ENCODE data around the gene FRS3. TPM values are rescaled to one million over a fixed set of nuclear protein-coding genes. Genes with fewer than 3 reads are reported as not detected.

Gene FRS3
- total and polyA plus RNA-seq, 2 of the 8 experiments (the other 6 are each of a cell fraction or from before 2014, with no cell fraction given), result 3.4 to 4.4 TPM

DNA sequence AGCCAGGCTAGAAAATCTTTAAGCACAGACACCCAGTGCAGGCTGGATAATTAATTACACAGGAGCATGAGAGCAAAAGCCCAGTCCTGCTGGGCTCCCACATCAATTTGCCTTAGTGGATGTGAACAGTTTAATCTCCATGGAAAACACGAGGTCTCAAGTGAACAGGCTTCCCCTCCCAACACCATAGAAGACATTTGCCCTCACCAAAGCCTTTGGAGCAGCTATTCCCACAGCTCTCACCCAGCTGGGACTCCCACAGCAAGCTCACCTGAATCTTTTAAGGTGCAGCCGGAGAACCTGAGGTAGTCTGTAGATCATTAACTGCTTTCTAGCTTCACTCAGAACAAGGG, 19.8 kb upstream of the FRS3 start:
- H3K36me3 ChIP-seq (ENCODE audit: control insufficient read depth in 2 of 4, insufficient read depth in 4 of 4, low read length in 3 of 4), result peaks cover 0 to 20% (median 10%) of the 10 kb centered on the region in 4 experiments; a peak in 4 of 8 replicates
- no peaks in the 10 kb centered on the region for H3K79me1 ChIP-seq (ENCODE audit: low read depth, low read length)
- H2AFZ ChIP-seq (ENCODE audit: low read length), result no peak overlapping the region
- no peaks in the 10 kb centered on the region for H3K79me2 ChIP-seq (ENCODE audit: control insufficient read depth in 1 of 2, insufficient read depth in 2 of 2, low read length in 2 of 2)
- H3K27ac ChIP-seq (ENCODE audit: low read depth, low read length), result no peak overlapping the region
- no peak overlapping the region for H3K4me3 ChIP-seq (ENCODE audit: extremely low read depth in 1 of 4, insufficient read depth in 2 of 4, low read depth in 3 of 4, low read length in 4 of 4)
- no peak for FAIRE-seq
- no peak overlapping the region for H3K56ac ChIP-seq (replicated peaks; ENCODE audit: insufficient read length, low read depth, low read length)
- H3K27me3 ChIP-seq (replicated peaks in 1 of 4; ENCODE audit: control insufficient read depth in 3 of 4, extremely low read depth in 1 of 4, insufficient read depth in 3 of 4, low read length in 3 of 4), result no peaks in the 10 kb centered on the region
- H3K18ac ChIP-seq (ENCODE audit: extremely low read depth, low read length), result no peak overlapping the region
- no peak overlapping the region for H4K5ac ChIP-seq (ENCODE audit: insufficient read length, low read depth, low read length)
- ChIA-PET POLR2A (ENCODE audit: partially characterized antibody) (interaction anchor here (1.0 kb wide), 1 partner anchor 95 kb away, joined by 3 read pairs; no protein-coding TSS in a partner anchor), CTCF (ENCODE audit: partially characterized antibody) (interaction anchor here (0.6 to 3.4 kb wide), 9 partner anchors 12 to 1093 kb away, joined by 3 to 36 read pairs (median 3); partner anchors contain the start of genes BYSL, MED20, PRICKLE4 and TOMM6)
- H2BK15ac ChIP-seq (ENCODE audit: low read length), result no peak overlapping the region
- no peak overlapping the region for H2BK20ac ChIP-seq (ENCODE audit: low read length)
- no peak overlapping the region for H3K4ac ChIP-seq (replicated peaks; ENCODE audit: insufficient read length, low read depth, low read length)
- H2BK5ac ChIP-seq (ENCODE audit: low read depth, low read length), result no peak overlapping the region
- no peak overlapping the region for H4K8ac ChIP-seq (ENCODE audit: extremely low read depth, insufficient read depth, low read length)
- no peak overlapping the region for H3K9ac ChIP-seq (replicated peaks in 1 of 4; ENCODE audit: extremely low read depth in 1 of 4, low read depth in 3 of 4, low read length in 3 of 4)
- H3K4me2 ChIP-seq (ENCODE audit: insufficient read depth in 1 of 2, low read depth in 2 of 2, low read length in 2 of 2), result no peak overlapping the region
- H2AK5ac ChIP-seq (ENCODE audit: low read depth, low read length), result no peak overlapping the region
- H3K4me1 ChIP-seq (replicated peaks in 1 of 4; ENCODE audit: control insufficient read depth in 3 of 4, insufficient read depth in 4 of 4, low read length in 3 of 4), result no peaks in the 10 kb centered on the region
- H4K20me1 ChIP-seq (replicated peaks in 1 of 2; ENCODE audit: control insufficient read depth in 1 of 2, insufficient read depth in 2 of 2, low read length in 2 of 2), result peaks cover 2% of the 10 kb centered on the region in 2 experiments
- WGBS, 2 experiments (ENCODE audit: extremely low coverage in 1 of 2, insufficient coverage in 1 of 2, insufficient read length in 1 of 2, insufficient replicate concordance in 2 of 2, low coverage in 1 of 2, low lambda C conversion rate in 2 of 2, missing lambda C conversion rate in 1 of 2), result 87% methylated on average over 2 of the region's 2 CpGs; no CpG with 5 or more reads in 1 of the 2 experiments
- TF ChIP-seq POU5F1 (IDR thresholded peaks at IDR 0.05; ENCODE audit: low read depth, low read length) (no peak), EP300 (IDR thresholded peaks at IDR 0.05; ENCODE audit: borderline replicate concordance in 1 of 2, low read depth in 2 of 2, low read length in 2 of 2) (no peak), SP1 (IDR thresholded peaks at IDR 0.05; ENCODE audit: low read depth, low read length) (no peak), YY1 (IDR thresholded peaks at IDR 0.05; ENCODE audit: low read depth, low read length) (no peak), ZNF274 (IDR thresholded peaks at IDR 0.05; ENCODE audit: borderline replicate concordance, extremely low read depth, low read length) (no peak), SAP30 (IDR thresholded peaks at IDR 0.05; ENCODE audit: insufficient read depth, insufficient replicate concordance, low read length) (no peak)
- H3K23ac ChIP-seq (ENCODE audit: insufficient read length), result no peak overlapping the region
- no peaks in the 10 kb centered on the region for H3K23me2 ChIP-seq (ENCODE audit: low read depth, low read length)
- H3K14ac ChIP-seq (ENCODE audit: insufficient read length), result no peak overlapping the region
- H3K9me3 ChIP-seq (ENCODE audit: insufficient read depth in 2 of 2, low read depth in 1 of 2, low read length in 1 of 2), result no peaks in the 10 kb centered on the region
- no peak overlapping the region for H2BK12ac ChIP-seq (ENCODE audit: low read depth, low read length)
- H4K91ac ChIP-seq (replicated peaks; ENCODE audit: insufficient read length, low read length), result no peak overlapping the region
- no peak for DNase-seq (ENCODE audit: low read depth in 1 of 2, low spot score in 2 of 2)
- no peak overlapping the region for H2BK120ac ChIP-seq (replicated peaks; ENCODE audit: low read depth, low read length)
